SH-SY5Y (cell line): ENCODE measurements around the gene PLA2R1.

ENCODE experiments used
- GATA2 ChIP-seq: IDR thresholded peaks from 2 replicates; pipeline ENCODE4 v1.6.1; 2011; ENCODE audit warnings: mild to moderate bottlenecking, low read depth, low read length
- GATA3 ChIP-seq: IDR thresholded peaks from 2 replicates; pipeline ENCODE4 v1.6.1; 2011; ENCODE audit warnings: low read depth, mild to moderate bottlenecking, low read length, moderate library complexity

- peak; percentile 98 for TF ChIP-seq GATA2
- TF ChIP-seq GATA3 = peak; percentile 92
Observed at GRCh38 chr2:160063879-160064612, 1.6 kb upstream of the PLA2R1 start.
